ENCODE results near the gene TRIM16. TPM values are rescaled to one million over a fixed set of nuclear protein-coding genes. Genes with fewer than 3 reads are reported as not detected.
A peak's percentile ranks its signal among the peaks of the same experiment; 100 is the strongest.
"Not testable (repeated sequence)": the region's sequence is repeated elsewhere in the genome, so short reads cannot be mapped to it uniquely, and the experiment has no call there.

Gene TRIM16
- total RNA-seq, 1 donor from 2014 or later = 45.9 TPM

- Histone ChIP-seq H3K9ac (ENCODE audit: low read depth in 1 of 3, low read length in 3 of 3) (peak within 1 kb of the TSS; percentile 33 to 70 (median 50)), H3K27ac (ENCODE audit: low read depth, low read length) (peak within 1 kb of the TSS; percentile 19), H3K4me3 (ENCODE audit: low read length in 3 of 3) (peak within 1 kb of the TSS; percentile 77 to 85 (median 82))
- H3K27me3 ChIP-seq (ENCODE audit: control insufficient read depth in 3 of 3, insufficient read depth in 3 of 3, low read length in 3 of 3); H3K4me1 ChIP-seq (ENCODE audit: control insufficient read depth in 3 of 3, insufficient read depth in 3 of 3, low read length in 3 of 3); H3K9me3 ChIP-seq (ENCODE audit: control insufficient read depth in 3 of 3, low read length in 3 of 3); H3K36me3 ChIP-seq (ENCODE audit: control insufficient read depth in 3 of 3, insufficient read depth in 3 of 3, low read length in 3 of 3): not testable (repeated sequence)
Observed at GRCh38 chr17:15699413-15699924, 15.4 kb upstream of the TRIM16 start, which contains the start of gene ZNF286A. Gene ZNF286A, plus strand, starts transcription at chr17:15699752. Its CDS starts 578 bp downstream, at chr17:15700330.

- H3K9ac ChIP-seq (ENCODE audit: low read depth in 1 of 3, low read length in 3 of 3) = peak overlapping the region in 2 of 3 donors; percentile 50 to 70
- not testable (repeated sequence) for H3K27ac ChIP-seq (ENCODE audit: low read depth, low read length); H3K27me3 ChIP-seq (ENCODE audit: control insufficient read depth in 3 of 3, insufficient read depth in 3 of 3, low read length in 3 of 3)
Observed at GRCh38 chr17:15698967-15699366, 14.9 kb upstream of the TRIM16 start.

GRCh38 chr17:15687494-15687893 is 3.4 kb upstream of the TRIM16 start:
- H3K4me3 ChIP-seq (ENCODE audit: low read length in 3 of 3); H3K27me3 ChIP-seq (ENCODE audit: control insufficient read depth in 3 of 3, insufficient read depth in 3 of 3, low read length in 3 of 3); H3K9me3 ChIP-seq (ENCODE audit: control insufficient read depth in 3 of 3, low read length in 3 of 3); H3K27ac ChIP-seq (ENCODE audit: low read depth, low read length); H3K4me1 ChIP-seq (ENCODE audit: control insufficient read depth in 3 of 3, insufficient read depth in 3 of 3, low read length in 3 of 3); H3K36me3 ChIP-seq (ENCODE audit: control insufficient read depth in 3 of 3, insufficient read depth in 3 of 3, low read length in 3 of 3); H3K9ac ChIP-seq (ENCODE audit: low read depth in 1 of 3, low read length in 3 of 3): not testable (repeated sequence)

More at GRCh38 chr17:15698967-15699366, 14.9 kb upstream of the TRIM16 start:
- H3K4me3 ChIP-seq (ENCODE audit: low read length in 3 of 3) = peak overlapping the region; percentile 77 to 85 (median 82)
- H3K4me1 ChIP-seq (ENCODE audit: control insufficient read depth in 3 of 3, insufficient read depth in 3 of 3, low read length in 3 of 3); H3K9me3 ChIP-seq (ENCODE audit: control insufficient read depth in 3 of 3, low read length in 3 of 3); H3K36me3 ChIP-seq (ENCODE audit: control insufficient read depth in 3 of 3, insufficient read depth in 3 of 3, low read length in 3 of 3): not testable (repeated sequence)

GRCh38 chr17:15683135-15683534 is 976 bp downstream of the TRIM16 start:
- H3K4me3 ChIP-seq (ENCODE audit: low read length in 3 of 3) = peak overlapping the region in 2 of 3 donors; percentile 81 to 86
- H3K27ac ChIP-seq (ENCODE audit: low read depth, low read length); H3K36me3 ChIP-seq (ENCODE audit: control insufficient read depth in 3 of 3, insufficient read depth in 3 of 3, low read length in 3 of 3); H3K27me3 ChIP-seq (ENCODE audit: control insufficient read depth in 3 of 3, insufficient read depth in 3 of 3, low read length in 3 of 3); H3K4me1 ChIP-seq (ENCODE audit: control insufficient read depth in 3 of 3, insufficient read depth in 3 of 3, low read length in 3 of 3); H3K9me3 ChIP-seq (ENCODE audit: control insufficient read depth in 3 of 3, low read length in 3 of 3): not testable (repeated sequence)
- H3K9ac ChIP-seq (ENCODE audit: low read depth in 1 of 3, low read length in 3 of 3) = peak overlapping the region in 1 of 3 donors; percentile 84

DNA sequence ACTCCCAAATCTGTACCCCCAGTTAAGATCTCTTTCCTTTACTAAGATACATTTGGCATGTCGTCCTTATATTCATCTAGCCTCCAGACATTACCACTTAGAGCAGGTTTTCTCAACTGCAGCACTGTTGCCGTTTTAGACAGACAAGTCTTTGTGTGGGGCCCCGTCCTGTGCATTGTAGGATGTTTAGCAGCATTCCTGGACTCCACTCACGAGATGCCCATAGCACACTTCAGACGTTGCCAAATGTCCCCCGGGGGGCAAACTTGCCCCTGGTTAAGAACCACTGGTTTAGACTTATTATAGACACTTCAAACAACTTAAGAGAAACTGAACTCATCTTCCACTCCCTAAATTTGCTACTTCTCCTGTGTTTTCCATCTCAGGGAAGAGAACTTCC is 8.1 kb downstream of the TRIM16 start:
- H3K4me3 ChIP-seq (ENCODE audit: low read length in 3 of 3); H3K27me3 ChIP-seq (ENCODE audit: control insufficient read depth in 3 of 3, insufficient read depth in 3 of 3, low read length in 3 of 3); H3K9ac ChIP-seq (ENCODE audit: low read depth in 1 of 3, low read length in 3 of 3); H3K4me1 ChIP-seq (ENCODE audit: control insufficient read depth in 3 of 3, insufficient read depth in 3 of 3, low read length in 3 of 3); H3K9me3 ChIP-seq (ENCODE audit: control insufficient read depth in 3 of 3, low read length in 3 of 3); H3K36me3 ChIP-seq (ENCODE audit: control insufficient read depth in 3 of 3, insufficient read depth in 3 of 3, low read length in 3 of 3); H3K27ac ChIP-seq (ENCODE audit: low read depth, low read length): not testable (repeated sequence)

DNA sequence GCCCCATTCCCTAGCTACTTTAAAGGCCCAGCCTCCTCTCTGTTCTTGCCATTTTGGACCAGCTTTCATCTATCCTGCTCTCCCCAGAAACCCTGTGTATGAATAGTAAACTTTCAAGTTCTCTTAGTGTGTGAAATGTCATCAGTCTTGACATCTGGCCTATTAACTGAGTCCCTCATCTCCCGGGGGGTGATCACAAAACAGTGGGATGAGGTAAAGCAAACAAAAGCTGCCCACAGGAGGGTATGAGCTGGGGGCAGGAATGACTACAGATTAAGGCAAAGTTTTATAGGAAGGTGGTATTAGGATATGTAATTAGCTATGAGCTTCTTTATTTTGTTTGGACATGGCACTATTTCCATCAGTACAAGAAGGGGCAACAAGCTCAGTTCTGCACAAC is 9.5 kb downstream of the TRIM16 start:
- H3K9ac ChIP-seq (ENCODE audit: low read depth in 1 of 3, low read length in 3 of 3); H3K9me3 ChIP-seq (ENCODE audit: control insufficient read depth in 3 of 3, low read length in 3 of 3); H3K4me1 ChIP-seq (ENCODE audit: control insufficient read depth in 3 of 3, insufficient read depth in 3 of 3, low read length in 3 of 3); H3K4me3 ChIP-seq (ENCODE audit: low read length in 3 of 3); H3K36me3 ChIP-seq (ENCODE audit: control insufficient read depth in 3 of 3, insufficient read depth in 3 of 3, low read length in 3 of 3); H3K27me3 ChIP-seq (ENCODE audit: control insufficient read depth in 3 of 3, insufficient read depth in 3 of 3, low read length in 3 of 3); H3K27ac ChIP-seq (ENCODE audit: low read depth, low read length): not testable (repeated sequence)

DNA sequence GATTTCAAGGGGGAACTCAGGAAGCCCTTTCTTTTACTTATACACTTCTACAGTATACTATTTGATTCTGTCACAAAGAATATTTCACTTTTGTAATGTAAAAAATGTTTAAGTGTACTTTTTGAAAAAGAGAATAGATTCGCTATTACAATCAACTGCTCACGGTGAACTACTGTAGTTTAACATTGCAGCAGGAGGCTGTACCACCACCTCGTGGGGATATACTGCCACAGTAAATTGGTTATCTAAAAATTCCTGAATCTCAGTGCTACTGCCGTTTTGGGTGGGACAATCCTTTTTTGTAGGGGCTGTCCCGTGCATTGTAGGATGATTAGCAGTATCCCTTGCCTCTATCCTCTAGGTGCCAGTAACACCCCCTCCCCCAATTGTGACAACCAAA is 14.6 kb downstream of the TRIM16 start:
- H3K27ac ChIP-seq (ENCODE audit: low read depth, low read length); H3K36me3 ChIP-seq (ENCODE audit: control insufficient read depth in 3 of 3, insufficient read depth in 3 of 3, low read length in 3 of 3); H3K4me1 ChIP-seq (ENCODE audit: control insufficient read depth in 3 of 3, insufficient read depth in 3 of 3, low read length in 3 of 3); H3K4me3 ChIP-seq (ENCODE audit: low read length in 3 of 3); H3K9me3 ChIP-seq (ENCODE audit: control insufficient read depth in 3 of 3, low read length in 3 of 3); H3K9ac ChIP-seq (ENCODE audit: low read depth in 1 of 3, low read length in 3 of 3); H3K27me3 ChIP-seq (ENCODE audit: control insufficient read depth in 3 of 3, insufficient read depth in 3 of 3, low read length in 3 of 3): not testable (repeated sequence)

DNA sequence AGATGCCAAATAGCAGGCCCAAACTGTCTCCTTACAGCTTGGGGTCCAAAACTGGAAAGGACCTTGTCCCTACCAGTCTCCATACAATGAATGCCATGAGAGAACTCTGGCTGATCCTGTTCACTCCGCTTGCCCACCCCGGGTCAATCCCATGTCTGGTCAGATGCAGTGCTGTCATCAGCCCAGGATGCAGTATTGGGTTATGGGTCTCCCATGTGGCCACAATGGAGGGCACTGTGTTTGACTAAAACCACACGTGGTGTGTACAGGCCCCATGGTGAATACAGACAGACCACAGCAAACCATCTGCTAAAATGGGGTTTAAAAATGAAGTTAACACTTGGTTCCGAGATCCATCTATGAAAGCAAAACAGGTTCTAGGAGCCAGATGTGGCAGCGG is 20.4 kb downstream of the TRIM16 start:
- H3K36me3 ChIP-seq (ENCODE audit: control insufficient read depth in 3 of 3, insufficient read depth in 3 of 3, low read length in 3 of 3) = peaks cover 0 to 3% (median 0%) of the 10 kb centered on the region in 3 donors
- H3K27me3 ChIP-seq (ENCODE audit: control insufficient read depth in 3 of 3, insufficient read depth in 3 of 3, low read length in 3 of 3) = no peaks in the 10 kb centered on the region
- H3K9me3 ChIP-seq (ENCODE audit: control insufficient read depth in 3 of 3, low read length in 3 of 3) = no peaks in the 10 kb centered on the region
- H3K9ac ChIP-seq (ENCODE audit: low read depth in 1 of 3, low read length in 3 of 3) = no peak overlapping the region
- no peak overlapping the region for H3K27ac ChIP-seq (ENCODE audit: low read depth, low read length)
- H3K4me1 ChIP-seq (ENCODE audit: control insufficient read depth in 3 of 3, insufficient read depth in 3 of 3, low read length in 3 of 3) = peaks cover 0 to 2% (median 0%) of the 10 kb centered on the region in 3 donors
- H3K4me3 ChIP-seq (ENCODE audit: low read length in 3 of 3) = no peak overlapping the region

DNA sequence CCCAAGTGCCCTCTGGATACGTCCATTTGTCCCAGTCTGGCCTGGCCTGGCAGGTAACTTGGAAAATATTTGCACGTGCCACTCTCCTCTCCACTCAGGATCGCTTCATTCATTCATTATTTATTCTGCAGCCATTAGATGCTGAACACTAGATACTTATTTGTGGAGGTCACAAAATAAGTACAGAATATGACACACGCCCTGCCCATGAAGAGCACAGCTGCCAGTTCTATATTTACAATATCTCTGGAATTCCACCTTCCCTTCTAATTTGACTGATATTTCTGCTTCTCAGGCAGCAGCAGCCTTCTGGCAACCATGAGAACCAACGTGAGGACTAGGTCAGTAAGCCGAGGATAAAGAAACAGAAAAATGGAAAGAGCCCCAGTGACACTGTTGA is 20.9 kb downstream of the TRIM16 start:
- H3K4me1 ChIP-seq (ENCODE audit: control insufficient read depth in 3 of 3, insufficient read depth in 3 of 3, low read length in 3 of 3) = peaks cover 0 to 2% (median 0%) of the 10 kb centered on the region in 3 donors
- H3K27me3 ChIP-seq (ENCODE audit: control insufficient read depth in 3 of 3, insufficient read depth in 3 of 3, low read length in 3 of 3) = no peaks in the 10 kb centered on the region
- no peak overlapping the region for H3K27ac ChIP-seq (ENCODE audit: low read depth, low read length)
- H3K4me3 ChIP-seq (ENCODE audit: low read length in 3 of 3) = no peak overlapping the region
- H3K9me3 ChIP-seq (ENCODE audit: control insufficient read depth in 3 of 3, low read length in 3 of 3) = no peaks in the 10 kb centered on the region
- no peak overlapping the region for H3K9ac ChIP-seq (ENCODE audit: low read depth in 1 of 3, low read length in 3 of 3)
- peaks cover 0 to 3% (median 0%) of the 10 kb centered on the region in 3 donors for H3K36me3 ChIP-seq (ENCODE audit: control insufficient read depth in 3 of 3, insufficient read depth in 3 of 3, low read length in 3 of 3)

- Histone ChIP-seq H3K27me3 (ENCODE audit: control insufficient read depth in 3 of 3, insufficient read depth in 3 of 3, low read length in 3 of 3) (no peaks in the 10 kb centered on the region), H3K27ac (ENCODE audit: low read depth, low read length) (no peak overlapping the region), H3K9ac (ENCODE audit: low read depth in 1 of 3, low read length in 3 of 3) (no peak overlapping the region), H3K4me1 (ENCODE audit: control insufficient read depth in 3 of 3, insufficient read depth in 3 of 3, low read length in 3 of 3) (peaks cover 0 to 2% (median 0%) of the 10 kb centered on the region in 3 donors), H3K36me3 (ENCODE audit: control insufficient read depth in 3 of 3, insufficient read depth in 3 of 3, low read length in 3 of 3) (peaks cover 0 to 3% (median 0%) of the 10 kb centered on the region in 3 donors), H3K4me3 (ENCODE audit: low read length in 3 of 3) (no peak overlapping the region), H3K9me3 (ENCODE audit: control insufficient read depth in 3 of 3, low read length in 3 of 3) (no peaks in the 10 kb centered on the region)
Observed at GRCh38 chr17:15662681-15663080, 21.4 kb downstream of the TRIM16 start.
